A549 (cell line): ENCODE data around the gene SEC14L3. TPM values are rescaled to one million over a fixed set of nuclear protein-coding genes. Genes with fewer than 3 reads are reported as not detected.
"Not testable (repeated sequence)": the region's sequence is repeated elsewhere in the genome, so short reads cannot be mapped to it uniquely, and the experiment has no call there.

Source experiments
- ATAC-seq, 2 experiments: fragments of 200-7000 bp in 1 of 2; fragments of >200 bp in 1 of 2; cut with Nextera tagmentation in 1 of 2; cut with Tn5 transposase in 1 of 2; 3 replicates each; pipeline versions ENCODE4 v1.8.0 to v1.9.1; 2018 to 2020; ENCODE audit warnings: mild to moderate bottlenecking in 1 of 2, moderate library complexity in 1 of 2
- CTCF ChIA-PET: fragments of 300-600 bp; sonication (Branson Sonifier 250); formaldehyde crosslinking; extraction: SDS; loops from one replicate; lab custom pipeline; 2021; ENCODE audit warnings: antibody characterized with exemption, inconsistent platforms; lab: Yijun Ruan, JAX
- POLR2A ChIA-PET: fragments of 350-600 bp; formaldehyde crosslinking; extraction: SDS; loops from one replicate; lab custom pipeline; 2021; ENCODE audit warnings: antibody characterized with exemption, inconsistent platforms; lab: Yijun Ruan, JAX
- DNase-seq, 2 experiments: peaks; one replicate each; pipeline versions ENCODE4 v3.0.0 to v3.0.0-alpha.2; 2011 to 2016; ENCODE audit warnings: low read depth in 1 of 2, low spot score in 1 of 2
- FAIRE-seq: peaks from 2 replicates; lab custom pipeline; 2011; peaks lifted over from hg19 to GRCh38; lab: Jason Lieb, UNC
- H3K27ac ChIP-seq, 2 experiments: fragments of >200 bp; sonication (Bioruptor Twin); formaldehyde crosslinking; 3 replicates each; pipeline ENCODE4 v1.5.1; 2016 to 2017
- H3K4me1 ChIP-seq: fragments of >200 bp; sonication (Bioruptor Twin); formaldehyde crosslinking; 3 replicates; pipeline ENCODE4 v1.6.1; 2016
- H3K4me2 ChIP-seq: fragments of >200 bp; sonication (Bioruptor Twin); formaldehyde crosslinking; 3 replicates; pipeline ENCODE4 v1.6.1; 2016
- H3K4me3 ChIP-seq: fragments of >200 bp; sonication (Bioruptor Twin); formaldehyde crosslinking; 3 replicates; pipeline ENCODE4 v1.5.1; 2016
- H3K9me3 ChIP-seq: fragments of >200 bp; sonication (Bioruptor Twin); formaldehyde crosslinking; 3 replicates; pipeline ENCODE4 v1.6.1; 2016
- BCL3 ChIP-seq: fragments of >200 bp; sonication (Bioruptor Twin); formaldehyde crosslinking; IDR thresholded peaks from 3 replicates; pipeline ENCODE4 v1.6.1; 2016
- BHLHE40 ChIP-seq: IDR thresholded peaks from 2 replicates; pipeline ENCODE4 v1.6.1; 2012; ENCODE audit warnings: low read depth, low read length, inconsistent platforms
- CEBPB ChIP-seq, 2 experiments: fragments of >200 bp in 1 of 2; sonication (Bioruptor Twin) in 1 of 2; formaldehyde crosslinking in 1 of 2; IDR thresholded peaks; 2 replicates each; pipeline ENCODE4 v1.6.1; 2012 to 2016
- CTCF ChIP-seq: fragments of >200 bp; sonication (Bioruptor Twin); formaldehyde crosslinking; IDR thresholded peaks from 3 replicates; pipeline ENCODE4 v1.5.1; 2016
- EHMT2 ChIP-seq: fragments of 200-600 bp; sonication (generic); IDR thresholded peaks from 2 replicates; pipeline ENCODE4 v1.6.1; 2016; ENCODE audit warnings: antibody characterized with exemption, low read depth, mild to moderate bottlenecking, moderate library complexity
- ELK1 ChIP-seq: fragments of 150-350 bp; IDR thresholded peaks from 2 replicates; pipeline ENCODE4 v1.6.1; 2014; ENCODE audit warnings: low read depth, mild to moderate bottlenecking, low read length
- FOSL2 ChIP-seq, 2 experiments: fragments of 450-650 bp in 1 of 2; fragments of >200 bp in 1 of 2; sonication (Bioruptor Twin) in 1 of 2; formaldehyde crosslinking; IDR thresholded peaks; 2 replicates each; pipeline versions ENCODE4 v1.5.0 to v1.6.1; 2016 to 2020; ENCODE audit warnings: mild to moderate bottlenecking in 1 of 2, moderate library complexity in 1 of 2
- HOXA7 ChIP-seq: fragments of 250-450 bp; sonication (Bioruptor Pico); IDR thresholded peaks from 2 replicates; pipeline ENCODE4 v1.5.0; 2020; ENCODE audit warnings: mild to moderate bottlenecking, moderate library complexity
- HOXB13 ChIP-seq: fragments of 250-450 bp; sonication (Bioruptor Pico); IDR thresholded peaks from 2 replicates; pipeline ENCODE4 v1.5.0; 2020; ENCODE audit warnings: low read depth, mild to moderate bottlenecking, moderate library complexity
- HOXB5 ChIP-seq: fragments of 250-450 bp; sonication (Bioruptor Pico); IDR thresholded peaks from 2 replicates; pipeline ENCODE4 v1.5.0; 2020; ENCODE audit warnings: mild to moderate bottlenecking, moderate library complexity
- KDM1A ChIP-seq: fragments of 200-600 bp; sonication (generic); IDR thresholded peaks from 2 replicates; pipeline ENCODE4 v1.6.1; 2016; ENCODE audit warnings: low read depth, mild to moderate bottlenecking
- KDM5A ChIP-seq: fragments of 200-600 bp; sonication (generic); IDR thresholded peaks from 2 replicates; pipeline ENCODE4 v1.6.1; 2016; ENCODE audit warnings: antibody characterized with exemption, mild to moderate bottlenecking
- MAFK ChIP-seq: fragments of 450-650 bp; IDR thresholded peaks from 2 replicates; pipeline ENCODE4 v1.6.1; 2014; ENCODE audit not compliant: partially characterized antibody
- MAX ChIP-seq: IDR thresholded peaks from 2 replicates; pipeline ENCODE4 v1.6.1; 2012
- NFE2L2 ChIP-seq: fragments of 150-350 bp; conservative IDR thresholded peaks from 2 replicates; pipeline ENCODE4 v1.6.1; 2014; ENCODE audit warnings: low read length
- NPAS2 ChIP-seq: fragments of 250-450 bp; sonication (Bioruptor Pico); IDR thresholded peaks from 2 replicates; pipeline ENCODE4 v1.8.0; 2022; ENCODE audit warnings: mild to moderate bottlenecking, moderate library complexity, borderline replicate concordance
- PBX3 ChIP-seq: IDR thresholded peaks from 2 replicates; pipeline ENCODE4 v1.6.1; 2012
- POLR2A ChIP-seq: IDR thresholded peaks from 2 replicates; pipeline ENCODE4 v1.6.1; 2012; ENCODE audit warnings: mild to moderate bottlenecking, low read length
- REST ChIP-seq: fragments of 200-600 bp; sonication (generic); IDR thresholded peaks from 2 replicates; pipeline ENCODE4 v1.6.1; 2016; ENCODE audit warnings: antibody characterized with exemption, mild to moderate bottlenecking, moderate library complexity
- RFX5 ChIP-seq: fragments of 450-650 bp; IDR thresholded peaks from 2 replicates; pipeline ENCODE4 v1.7.1; 2014; ENCODE audit warnings: antibody characterized with exemption, mild to moderate bottlenecking, moderate library complexity
- SREBF2 ChIP-seq: fragments of 450-650 bp; IDR thresholded peaks from 2 replicates; pipeline ENCODE4 v1.6.1; 2014; ENCODE audit warnings: mild to moderate bottlenecking, moderate library complexity
- ZC3H11A ChIP-seq: fragments of 450-650 bp; IDR thresholded peaks from 2 replicates; pipeline ENCODE4 v1.6.1; 2014; ENCODE audit warnings: antibody characterized with exemption, mild to moderate bottlenecking
- ZFP36 ChIP-seq: fragments of 450-650 bp; IDR thresholded peaks from 2 replicates; pipeline ENCODE4 v1.6.1; 2014; ENCODE audit warnings: borderline replicate concordance; ENCODE audit not compliant: partially characterized antibody
- ZNF302 ChIP-seq: fragments of 250-450 bp; sonication (Bioruptor Pico); IDR thresholded peaks from 2 replicates; pipeline ENCODE4 v1.9.0; 2021; ENCODE audit warnings: inconsistent platforms, mild to moderate bottlenecking, moderate library complexity
- ZSCAN20 ChIP-seq: fragments of 250-450 bp; sonication (Bioruptor Pico); IDR thresholded peaks from 2 replicates; pipeline ENCODE4 v1.8.0; 2022; ENCODE audit warnings: mild to moderate bottlenecking, moderate library complexity
- WGBS: methylation state at CpG from one replicate; pipeline ENCODE4 v1.1.6; 2017; ENCODE audit errors: missing lambda C conversion rate; 5-methylcytosine and 5-hydroxymethylcytosine counted together
- polyA plus RNA-seq, 4 experiments: library from polyadenylated mRNA; depleted of rRNA in 3 of 4; stranded (reverse); fragments of >200 nt; fragmentation: RNase III in 1 of 4; extraction: RNeasy Plus Mini Kit Qiagen cat#74134 plus additional on column Dnase treatment in 1 of 4; gene quantifications; 2 replicates in 3 of 4; 3 replicates in 1 of 4; pipeline ENCODE4 v1.2.3, GENCODE V29; 2011 to 2017

The SEC14L3 gene
- polyA plus RNA-seq, 2 of the 4 experiments (the other 2 are of a cell fraction) = 0.04 TPM; not detected in 1

- TF ChIP-seq REST = no peak
- no peak for TF ChIP-seq BHLHE40
- no peak for TF ChIP-seq MAFK
- TF ChIP-seq NFE2L2 = no peak
- no peak for TF ChIP-seq HOXB5
- TF ChIP-seq ELK1 = no peak
- TF ChIP-seq ZNF302 (CRISPR knock-in tag) = no peak
- TF ChIP-seq NPAS2 = no peak
- TF ChIP-seq HOXB13 (CRISPR knock-in tag) = no peak
- TF ChIP-seq EHMT2 = no peak
- TF ChIP-seq HOXA7 (CRISPR knock-in tag) = no peak
- no peak for TF ChIP-seq PBX3
- no peak for TF ChIP-seq MAX
- TF ChIP-seq ZC3H11A = no peak
- TF ChIP-seq KDM1A = no peak
- no peak for TF ChIP-seq SREBF2
- TF ChIP-seq, all 56 proteins: peak for 0
- WGBS = 67% methylated on average over 6 of the region's 6 CpGs
- ChIA-PET CTCF (interaction anchor here (1.0 kb wide), 2 partner anchors 8 to 29 kb away, joined by 3 to 4 read pairs; no protein-coding TSS in a partner anchor), POLR2A (no interaction called here)
- Histone ChIP-seq H3K4me1 (no peaks in the 10 kb centered on the region), H3K4me3 (no peak overlapping the region), H3K4me2 (no peak overlapping the region), H3K9me3 (no peaks in the 10 kb centered on the region), H3K27ac (no peak overlapping the region)
- DNase-seq = no peak
- no peak for FAIRE-seq
- no peak for ATAC-seq
Observed at GRCh38 chr22:30452861-30453260, 19.0 kb downstream of the SEC14L3 start.

- H3K4me3 ChIP-seq, DNase-seq, H3K4me2 ChIP-seq, H3K27ac ChIP-seq, ATAC-seq, FAIRE-seq, CTCF ChIA-PET, H3K4me1 ChIP-seq, H3K9me3 ChIP-seq, POLR2A ChIA-PET: not testable (repeated sequence)
- 59% methylated on average over 9 of the region's 9 CpGs for WGBS
Observed at GRCh38 chr22:30451488-30451887, 20.3 kb downstream of the SEC14L3 start.

GRCh38 chr22:30447656-30448055 is 24.2 kb downstream of the SEC14L3 start:
- no peak overlapping the region for H3K27ac ChIP-seq
- WGBS = 64% methylated on average over 3 of the region's 3 CpGs
- ChIA-PET POLR2A (no interaction called here), CTCF (interaction anchor here (4.5 kb wide), 1 partner anchor 308 kb away, joined by 15 read pairs; no protein-coding TSS in a partner anchor)
- H3K4me3 ChIP-seq = no peak overlapping the region
- no peak overlapping the region for H3K4me2 ChIP-seq
- DNase-seq (no peak), FAIRE-seq (no peak), ATAC-seq (no peak)
- H3K9me3 ChIP-seq = no peaks in the 10 kb centered on the region
- H3K4me1 ChIP-seq = peaks cover 10% of the 10 kb centered on the region; the same call in 2 of the 3 replicates
- TF ChIP-seq MAX (no peak), CTCF (no peak), PBX3 (no peak), FOSL2 (IDR thresholded peaks at IDR 0.05) (no peak), FOSL2 (CRISPR knock-in tag; IDR thresholded peaks at IDR 0.05) (no peak), CEBPB (IDR thresholded peaks at IDR 0.05) (no peak), SREBF2 (no peak), KDM5A (no peak), RFX5 (no peak), BCL3 (no peak), POLR2A (no peak), ZFP36 (no peak), ZSCAN20 (CRISPR knock-in tag) (no peak)
